HEK293 (cell line): Measurements from ENCODE around the gene BMP5.

ENCODE experiments used
- CTCF ChIA-PET: fragments of 350-600 bp; formaldehyde crosslinking; extraction: SDS; loops from one replicate; lab custom pipeline; 2021; ENCODE audit warnings: antibody characterized with exemption; lab: Yijun Ruan, JAX
- POLR2A ChIA-PET: fragments of 300-600 bp; formaldehyde crosslinking; extraction: SDS; loops from one replicate; lab custom pipeline; 2020; ENCODE audit warnings: antibody characterized with exemption, inconsistent platforms; lab: Yijun Ruan, JAX
- H3K27ac ChIP-seq: fragments of 200-500 bp; sonication (Bioruptor generic); 2 replicates; pipeline ENCODE4 v1.5.1; 2014; ENCODE audit warnings: low read depth, low read length, control low read depth, inconsistent platforms; ENCODE audit errors: extremely low read depth
- H3K36me3 ChIP-seq, 2 experiments: fragments of 200-500 bp in 1 of 2; sonication (Bioruptor generic) in 1 of 2; 1 replicate in 1 of 2; 2 replicates in 1 of 2; pipeline ENCODE4 v1.5.1; 2014 to 2017; ENCODE audit warnings: inconsistent platforms in 2 of 2, low read length in 2 of 2; ENCODE audit not compliant: control insufficient read depth in 2 of 2, insufficient read depth in 1 of 2
- H3K4me1 ChIP-seq: fragments of 200-500 bp; sonication (Bioruptor generic); 2 replicates; pipeline ENCODE4 v1.5.1; 2014; ENCODE audit warnings: mild to moderate bottlenecking, low read length, inconsistent platforms; ENCODE audit not compliant: control insufficient read depth, insufficient read depth
- H3K4me3 ChIP-seq: 2 replicates; pipeline ENCODE4 v1.5.1; 2011; ENCODE audit warnings: low read depth, mild to moderate bottlenecking, control low read depth, low read length, moderate library complexity
- H3K9me3 ChIP-seq: fragments of 200-500 bp; sonication (Bioruptor generic); 2 replicates; pipeline ENCODE4 v1.5.1; 2014; ENCODE audit warnings: low read depth, low read length, inconsistent platforms; ENCODE audit not compliant: control insufficient read depth, insufficient read depth
- BCL11B ChIP-seq: fragments of 450-650 bp; formaldehyde crosslinking; IDR thresholded peaks from 2 replicates; pipeline ENCODE4 v1.5.1; 2016; ENCODE audit warnings: low read depth, missing biosample characterization, missing genetic modification characterization
- GFI1B ChIP-seq: fragments of 450-650 bp; formaldehyde crosslinking; IDR thresholded peaks from 2 replicates; pipeline ENCODE4 v1.5.1; 2016; ENCODE audit warnings: missing biosample characterization, missing genetic modification characterization
- HOXD13 ChIP-seq: sonication (generic); formaldehyde crosslinking; IDR thresholded peaks from 2 replicates; pipeline ENCODE4 v1.8.0; 2022; ENCODE audit warnings: missing genetic modification reagents, borderline replicate concordance
- OVOL3 ChIP-seq: fragments of 450-650 bp; formaldehyde crosslinking; IDR thresholded peaks from 2 replicates; pipeline ENCODE4 v1.5.1; 2016; ENCODE audit warnings: missing biosample characterization, missing genetic modification characterization
- REST ChIP-seq: fragments of 450-650 bp; formaldehyde crosslinking; IDR thresholded peaks from 2 replicates; pipeline ENCODE4 v1.5.1; 2016; ENCODE audit warnings: missing biosample characterization, missing genetic modification characterization
- SALL2 ChIP-seq: fragments of 450-650 bp; formaldehyde crosslinking; IDR thresholded peaks from 2 replicates; pipeline ENCODE4 v1.5.0; 2017; ENCODE audit warnings: missing biosample characterization, mild to moderate bottlenecking, missing genetic modification characterization, borderline replicate concordance
- SP3 ChIP-seq: fragments of 450-650 bp; formaldehyde crosslinking; IDR thresholded peaks from 2 replicates; pipeline ENCODE4 v1.5.1; 2016; ENCODE audit warnings: missing biosample characterization, missing genetic modification characterization
- ZBTB1 ChIP-seq: fragments of 450-650 bp; formaldehyde crosslinking; IDR thresholded peaks from 2 replicates; pipeline ENCODE4 v1.5.1; 2016; ENCODE audit warnings: missing biosample characterization, missing genetic modification characterization
- ZBTB10 ChIP-seq: fragments of 450-650 bp; formaldehyde crosslinking; IDR thresholded peaks from 2 replicates; pipeline ENCODE4 v1.5.1; 2016; ENCODE audit warnings: missing biosample characterization, missing genetic modification characterization
- ZFP37 ChIP-seq: fragments of 450-650 bp; formaldehyde crosslinking; IDR thresholded peaks from 2 replicates; pipeline ENCODE4 v1.5.1; 2016; ENCODE audit warnings: missing biosample characterization, missing genetic modification characterization
- ZNF114 ChIP-seq: fragments of 450-650 bp; formaldehyde crosslinking; IDR thresholded peaks from 2 replicates; pipeline ENCODE4 v1.5.0; 2017; ENCODE audit warnings: missing biosample characterization, missing genetic modification characterization
- ZNF157 ChIP-seq: fragments of 450-650 bp; formaldehyde crosslinking; IDR thresholded peaks from 2 replicates; pipeline ENCODE4 v1.5.1; 2016; ENCODE audit warnings: missing biosample characterization, missing genetic modification characterization
- ZNF335 ChIP-seq: fragments of 450-650 bp; formaldehyde crosslinking; conservative IDR thresholded peaks from 2 replicates; pipeline ENCODE4 v1.5.1; 2016; ENCODE audit warnings: missing biosample characterization, missing genetic modification characterization
- ZNF37A ChIP-seq: fragments of 450-650 bp; IDR thresholded peaks from 2 replicates; pipeline ENCODE4 v1.5.1; 2018; ENCODE audit warnings: missing biosample characterization, missing genetic modification characterization
- ZNF433 ChIP-seq: fragments of 450-650 bp; formaldehyde crosslinking; IDR thresholded peaks from 2 replicates; pipeline ENCODE4 v1.5.1; 2016; ENCODE audit warnings: missing biosample characterization, missing genetic modification characterization, low read depth
- ZNF473 ChIP-seq: fragments of 450-650 bp; formaldehyde crosslinking; IDR thresholded peaks from 2 replicates; pipeline ENCODE4 v1.5.1; 2017; ENCODE audit warnings: missing biosample characterization, missing genetic modification characterization
- ZNF600 ChIP-seq: fragments of 450-650 bp; formaldehyde crosslinking; IDR thresholded peaks from 2 replicates; pipeline ENCODE4 v1.5.1; 2016; ENCODE audit warnings: missing biosample characterization, missing genetic modification characterization
- ZNF623 ChIP-seq: fragments of 450-650 bp; formaldehyde crosslinking; IDR thresholded peaks from 2 replicates; pipeline ENCODE4 v1.5.1; 2016; ENCODE audit warnings: missing biosample characterization, missing genetic modification characterization
- ZNF701 ChIP-seq: fragments of 450-650 bp; formaldehyde crosslinking; IDR thresholded peaks from 2 replicates; pipeline ENCODE4 v1.5.1; 2016; ENCODE audit warnings: missing biosample characterization, missing genetic modification characterization
- ZSCAN30 ChIP-seq: fragments of 450-650 bp; IDR thresholded peaks from 2 replicates; pipeline ENCODE4 v1.5.1; 2018; ENCODE audit warnings: missing biosample characterization, mild to moderate bottlenecking, missing genetic modification characterization, moderate library complexity
- TF ChIP-seq, protein P1 (sequence below): fragments of 450-650 bp; formaldehyde crosslinking; IDR thresholded peaks from 2 replicates; pipeline ENCODE4 v1.5.1; 2016; ENCODE audit warnings: missing biosample characterization, missing genetic modification characterization, low read depth
- TF ChIP-seq, protein P2 (sequence below): fragments of 450-650 bp; formaldehyde crosslinking; IDR thresholded peaks from 2 replicates; pipeline ENCODE4 v1.5.1; 2016; ENCODE audit warnings: missing biosample characterization, missing genetic modification characterization
- TF ChIP-seq, protein P3 (sequence below): fragments of 450-650 bp; formaldehyde crosslinking; IDR thresholded peaks from 2 replicates; pipeline ENCODE4 v1.5.1; 2016; ENCODE audit warnings: missing biosample characterization, missing genetic modification characterization
- TF ChIP-seq, protein P4 (sequence below): fragments of 450-650 bp; formaldehyde crosslinking; IDR thresholded peaks from 2 replicates; pipeline ENCODE4 v1.5.1; 2017; ENCODE audit warnings: missing biosample characterization, missing genetic modification characterization

BMP5 gene

GRCh38 chr6:55918639-55919038, 43.2 kb upstream of the BMP5 start (continued):
- TF ChIP-seq ZBTB10 (tag by site-specific recombination) (no peak), ZNF600 (tag by site-specific recombination) (no peak)
- TF ChIP-seq, protein P1, sequence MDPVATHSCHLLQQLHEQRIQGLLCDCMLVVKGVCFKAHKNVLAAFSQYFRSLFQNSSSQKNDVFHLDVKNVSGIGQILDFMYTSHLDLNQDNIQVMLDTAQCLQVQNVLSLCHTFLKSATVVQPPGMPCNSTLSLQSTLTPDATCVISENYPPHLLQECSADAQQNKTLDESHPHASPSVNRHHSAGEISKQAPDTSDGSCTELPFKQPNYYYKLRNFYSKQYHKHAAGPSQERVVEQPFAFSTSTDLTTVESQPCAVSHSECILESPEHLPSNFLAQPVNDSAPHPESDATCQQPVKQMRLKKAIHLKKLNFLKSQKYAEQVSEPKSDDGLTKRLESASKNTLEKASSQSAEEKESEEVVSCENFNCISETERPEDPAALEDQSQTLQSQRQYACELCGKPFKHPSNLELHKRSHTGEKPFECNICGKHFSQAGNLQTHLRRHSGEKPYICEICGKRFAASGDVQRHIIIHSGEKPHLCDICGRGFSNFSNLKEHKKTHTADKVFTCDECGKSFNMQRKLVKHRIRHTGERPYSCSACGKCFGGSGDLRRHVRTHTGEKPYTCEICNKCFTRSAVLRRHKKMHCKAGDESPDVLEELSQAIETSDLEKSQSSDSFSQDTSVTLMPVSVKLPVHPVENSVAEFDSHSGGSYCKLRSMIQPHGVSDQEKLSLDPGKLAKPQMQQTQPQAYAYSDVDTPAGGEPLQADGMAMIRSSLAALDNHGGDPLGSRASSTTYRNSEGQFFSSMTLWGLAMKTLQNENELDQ (tag by site-specific recombination): no peak
- TF ChIP-seq, protein P2, sequence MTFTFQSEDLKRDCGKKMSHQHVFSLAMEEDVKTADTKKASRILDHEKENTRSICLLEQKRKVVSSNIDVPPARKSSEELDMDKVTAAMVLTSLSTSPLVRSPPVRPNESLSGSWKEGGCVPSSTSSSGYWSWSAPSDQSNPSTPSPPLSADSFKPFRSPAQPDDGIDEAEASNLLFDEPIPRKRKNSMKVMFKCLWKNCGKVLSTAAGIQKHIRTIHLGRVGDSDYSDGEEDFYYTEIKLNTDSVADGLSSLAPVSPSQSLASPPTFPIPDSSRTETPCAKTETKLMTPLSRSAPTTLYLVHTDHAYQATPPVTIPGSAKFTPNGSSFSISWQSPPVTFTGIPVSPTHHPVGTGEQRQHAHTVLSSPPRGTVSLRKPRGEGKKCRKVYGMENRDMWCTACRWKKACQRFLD: no peak

DNA sequence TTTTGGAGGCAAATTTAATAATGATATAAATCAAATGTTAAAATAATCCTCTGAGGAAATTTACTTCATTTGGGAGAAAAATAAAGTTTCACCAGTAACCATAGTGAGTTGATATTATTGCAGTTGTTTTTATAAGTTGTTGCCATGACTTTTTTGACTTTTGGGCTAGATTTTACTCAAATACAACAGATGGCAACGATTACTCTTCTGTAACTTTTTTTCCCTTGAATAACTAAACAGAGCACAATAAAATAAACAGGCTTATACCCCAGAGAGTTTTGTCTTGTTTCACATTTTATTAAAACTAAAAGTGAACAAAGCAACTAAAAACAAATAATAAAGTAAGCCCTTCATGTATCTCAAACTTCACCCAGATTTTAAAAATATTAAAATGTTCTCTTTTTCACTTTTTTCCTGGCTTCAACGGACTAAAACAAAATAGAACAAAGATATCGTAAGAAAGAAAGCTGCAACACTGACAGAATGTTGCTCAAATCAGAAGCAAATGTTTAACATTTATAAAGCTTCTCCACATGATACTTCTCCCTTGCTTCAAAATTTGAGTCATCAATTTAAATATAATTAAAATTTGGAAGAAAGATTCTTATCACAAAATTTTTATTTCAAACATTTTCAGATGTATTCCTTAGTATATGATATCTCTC, 42.5 kb upstream of the BMP5 start:
- ChIA-PET CTCF (no interaction called here), POLR2A (no interaction called here)
- Histone ChIP-seq H3K9me3 (no peaks in the 10 kb centered on the region), H3K4me1 (peaks cover 17% of the 10 kb centered on the region), H3K27ac (no peak overlapping the region), H3K4me3 (no peak overlapping the region), H3K36me3 (no peaks in the 10 kb centered on the region)
- no peak for TF ChIP-seq ZNF114 (tag by site-specific recombination)
- no peak for TF ChIP-seq ZNF623
- TF ChIP-seq SALL2: no peak
- TF ChIP-seq, protein P3, sequence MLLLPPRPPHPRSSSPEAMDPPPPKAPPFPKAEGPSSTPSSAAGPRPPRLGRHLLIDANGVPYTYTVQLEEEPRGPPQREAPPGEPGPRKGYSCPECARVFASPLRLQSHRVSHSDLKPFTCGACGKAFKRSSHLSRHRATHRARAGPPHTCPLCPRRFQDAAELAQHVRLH (tag by site-specific recombination): no peak
- no peak for TF ChIP-seq REST (tag by site-specific recombination)
- no peak for TF ChIP-seq ZFP37 (tag by site-specific recombination)
- no peak for TF ChIP-seq ZNF157
- TF ChIP-seq ZNF335 (tag by site-specific recombination): no peak
- no peak for TF ChIP-seq OVOL3 (tag by site-specific recombination)
- no peak for TF ChIP-seq ZNF473 (tag by site-specific recombination)
- TF ChIP-seq ZNF433 (tag by site-specific recombination): no peak
- TF ChIP-seq ZNF37A (tag by site-specific recombination): no peak
- TF ChIP-seq ZBTB1: no peak
- TF ChIP-seq ZSCAN30 (tag by site-specific recombination): no peak
- no peak for TF ChIP-seq ZNF701 (tag by site-specific recombination)
- TF ChIP-seq BCL11B (tag by site-specific recombination): no peak
- TF ChIP-seq, protein P4, sequence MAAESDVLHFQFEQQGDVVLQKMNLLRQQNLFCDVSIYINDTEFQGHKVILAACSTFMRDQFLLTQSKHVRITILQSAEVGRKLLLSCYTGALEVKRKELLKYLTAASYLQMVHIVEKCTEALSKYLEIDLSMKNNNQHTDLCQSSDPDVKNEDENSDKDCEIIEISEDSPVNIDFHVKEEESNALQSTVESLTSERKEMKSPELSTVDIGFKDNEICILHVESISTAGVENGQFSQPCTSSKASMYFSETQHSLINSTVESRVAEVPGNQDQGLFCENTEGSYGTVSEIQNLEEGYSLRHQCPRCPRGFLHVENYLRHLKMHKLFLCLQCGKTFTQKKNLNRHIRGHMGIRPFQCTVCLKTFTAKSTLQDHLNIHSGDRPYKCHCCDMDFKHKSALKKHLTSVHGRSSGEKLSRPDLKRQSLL (tag by site-specific recombination): no peak
- no peak for TF ChIP-seq HOXD13 (CRISPR knock-in tag)
- TF ChIP-seq GFI1B (tag by site-specific recombination): no peak
- no peak for TF ChIP-seq SP3 (tag by site-specific recombination)
